GM18861 (cell line): ENCODE measurements around the gene BICRA.
"Not testable (repeated sequence)": the region's sequence is repeated elsewhere in the genome, so short reads cannot be mapped to it uniquely, and the experiment has no call there.

Experiments used
- ATAC-seq: cut with Tn5 transposase; IDR thresholded peaks from one replicate; pipeline ENCODE4 v1.9.1; 2021; ENCODE audit not compliant: unreplicated experiment

BICRA gene

GRCh38 chr19:47626238-47626637 lies 17.3 kb downstream of the BICRA start:
- ATAC-seq: no peak

GRCh38 chr19:47628078-47628771 lies 19.3 kb downstream of the BICRA start:
- ATAC-seq: no peak

- no peak for ATAC-seq
Observed at GRCh38 chr19:47630594-47630993, 21.7 kb downstream of the BICRA start.

- ATAC-seq: no peak
Observed at GRCh38 chr19:47631681-47632446, 22.9 kb downstream of the BICRA start.

- no peak for ATAC-seq
Observed at GRCh38 chr19:47633517-47633916, 24.6 kb downstream of the BICRA start.

GRCh38 chr19:47633996-47634395 lies 25.1 kb downstream of the BICRA start:
- no peak for ATAC-seq

GRCh38 chr19:47635152-47635754 lies 26.3 kb downstream of the BICRA start:
- not testable (repeated sequence) for ATAC-seq

- no peak for ATAC-seq
Observed at GRCh38 chr19:47637550-47637949, 28.6 kb downstream of the BICRA start.

- no peak for ATAC-seq
Observed at GRCh38 chr19:47641891-47642485, 33.1 kb downstream of the BICRA start.

GRCh38 chr19:47643281-47643680 lies 34.3 kb downstream of the BICRA start:
- ATAC-seq: no peak

GRCh38 chr19:47644199-47644598 lies 35.3 kb downstream of the BICRA start:
- no peak for ATAC-seq

- no peak for ATAC-seq
Observed at GRCh38 chr19:47644743-47645482, 36.0 kb downstream of the BICRA start.

- no peak for ATAC-seq
Observed at GRCh38 chr19:47646924-47647323, 38.0 kb downstream of the BICRA start.

- ATAC-seq: no peak
Observed at GRCh38 chr19:47649588-47649987, 40.7 kb downstream of the BICRA start.

- no peak for ATAC-seq
Observed at GRCh38 chr19:47650700-47651099, 41.8 kb downstream of the BICRA start.

GRCh38 chr19:47651132-47651531 lies 42.2 kb downstream of the BICRA start:
- no peak for ATAC-seq

GRCh38 chr19:47651691-47652090 lies 42.8 kb downstream of the BICRA start:
- ATAC-seq: no peak

- ATAC-seq: no peak
Observed at GRCh38 chr19:47652285-47652684, 43.4 kb downstream of the BICRA start.

GRCh38 chr19:47653856-47654255 lies 44.9 kb downstream of the BICRA start:
- ATAC-seq: no peak

- ATAC-seq: no peak
Observed at GRCh38 chr19:47657719-47658118, 48.8 kb downstream of the BICRA start.
